Measurements from ENCODE around the gene SCN1B.
"Not testable (repeated sequence)": the region's sequence is repeated elsewhere in the genome, so short reads cannot be mapped to it uniquely, and the experiment has no call there.

SCN1B gene

DNA sequence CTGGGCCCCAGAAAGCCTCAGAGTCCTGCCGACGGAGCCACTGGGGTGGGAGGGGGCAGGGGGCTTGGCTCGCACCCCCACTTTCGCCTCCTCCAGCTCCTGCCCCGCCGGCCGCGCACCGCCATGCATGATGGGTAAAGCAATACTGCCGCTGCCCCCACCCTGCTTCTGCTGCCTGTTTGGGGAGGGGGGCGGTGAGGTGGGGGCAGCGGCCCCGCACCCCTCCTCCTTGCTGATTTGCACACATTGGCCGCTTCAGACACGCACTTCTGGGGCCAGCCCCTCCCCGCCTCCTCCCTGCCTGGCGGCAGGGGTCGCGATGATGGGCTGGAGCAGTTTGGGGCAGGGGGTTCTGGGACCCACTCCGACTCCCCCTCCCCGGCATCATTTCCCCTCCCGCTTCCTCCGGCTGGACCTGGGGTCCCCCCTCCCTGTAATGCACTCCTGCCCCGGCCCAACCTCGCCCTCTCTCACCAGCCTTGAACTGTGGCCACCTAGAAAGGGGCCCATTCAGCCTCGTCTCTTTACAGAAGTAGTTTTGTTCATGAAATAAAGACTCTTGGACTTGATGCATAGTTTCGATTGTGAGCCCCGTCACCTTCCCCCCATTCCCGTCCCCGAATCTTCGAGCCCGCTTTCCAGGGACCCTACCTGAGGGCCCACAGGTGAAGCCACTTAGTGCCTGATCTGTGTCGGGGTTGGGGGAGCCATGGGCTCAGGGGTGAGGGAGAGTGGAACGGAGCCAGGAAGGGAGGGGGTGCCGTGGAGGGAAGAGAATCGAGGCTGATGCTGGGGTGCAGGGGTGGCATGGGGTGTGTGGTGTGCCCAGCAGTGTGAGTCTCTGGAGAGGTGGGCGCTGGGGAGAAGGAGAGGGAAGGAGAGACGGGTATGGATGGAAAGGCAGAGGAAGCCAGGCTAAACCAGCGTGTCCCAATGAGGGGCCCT lies 9.9 kb downstream of the SCN1B start:
- DNase-seq = no peak

DNA sequence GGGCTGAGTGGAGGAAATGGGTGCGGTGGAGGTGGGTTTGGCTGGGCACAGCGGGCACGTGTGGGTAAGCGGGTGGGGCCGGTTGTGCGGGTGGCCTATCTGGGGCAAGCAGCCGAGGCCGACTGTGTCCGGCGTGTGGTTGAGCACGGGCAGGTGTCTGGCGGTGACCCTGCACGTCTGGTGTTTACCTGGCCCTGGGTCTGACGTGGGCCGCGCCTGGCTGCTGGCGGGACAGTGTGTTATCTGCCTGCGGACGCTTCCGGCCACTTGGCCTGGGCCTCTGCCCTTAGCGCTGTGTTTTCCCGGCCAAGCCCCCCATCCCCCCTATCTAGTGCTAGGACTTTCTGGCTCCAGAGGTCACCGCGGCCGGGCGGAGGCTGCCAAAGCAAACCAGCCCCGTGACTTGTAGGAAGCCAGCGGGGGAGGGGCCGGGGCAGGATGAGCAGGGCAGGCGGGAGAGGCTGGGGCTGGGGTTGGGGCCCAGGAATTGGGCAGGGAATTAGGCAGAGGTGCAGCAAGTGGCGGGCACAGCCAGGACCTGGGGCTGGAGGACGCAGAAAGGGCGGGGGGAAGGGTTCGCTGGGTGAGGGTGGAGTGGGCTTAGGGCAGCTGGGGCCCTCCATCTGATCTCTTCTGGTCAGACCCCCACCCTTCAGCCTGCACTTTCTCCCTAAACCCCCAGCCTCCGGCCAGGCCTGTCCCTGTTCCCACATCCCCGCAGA lies 10.7 kb downstream of the SCN1B start:
- DNase-seq = peak; percentile 73

DNA sequence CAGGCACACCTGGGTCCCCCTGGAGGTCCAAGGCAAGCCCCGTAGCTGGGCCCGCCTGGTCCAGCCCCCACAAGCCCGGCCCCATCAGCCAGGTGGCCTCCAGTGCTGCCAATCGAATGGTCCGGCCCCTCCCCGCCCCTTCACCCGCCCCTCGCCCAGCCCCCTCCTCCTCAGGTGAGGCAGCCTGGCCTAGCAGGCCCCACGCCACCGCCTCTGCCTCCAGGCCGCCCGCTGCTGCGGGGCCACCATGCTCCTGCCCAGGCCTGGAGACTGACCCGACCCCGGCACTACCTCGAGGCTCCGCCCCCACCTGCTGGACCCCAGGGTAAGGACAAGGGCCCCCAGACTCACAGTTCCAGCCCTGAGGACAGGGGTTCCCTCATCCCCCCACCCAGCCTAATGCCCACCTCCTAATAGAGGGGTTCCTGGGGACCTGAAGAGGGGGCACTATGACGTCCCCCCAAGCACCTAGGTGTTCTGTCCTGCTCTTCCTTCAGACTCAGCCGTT lies 11.3 kb downstream of the SCN1B start, which contains the start of gene HPN:
HPN (plus strand) TSS at position 174 of the 508 bp plus-strand sequence. CDS start 786 bp downstream, outside the sequence.
- no peak for DNase-seq

DNA sequence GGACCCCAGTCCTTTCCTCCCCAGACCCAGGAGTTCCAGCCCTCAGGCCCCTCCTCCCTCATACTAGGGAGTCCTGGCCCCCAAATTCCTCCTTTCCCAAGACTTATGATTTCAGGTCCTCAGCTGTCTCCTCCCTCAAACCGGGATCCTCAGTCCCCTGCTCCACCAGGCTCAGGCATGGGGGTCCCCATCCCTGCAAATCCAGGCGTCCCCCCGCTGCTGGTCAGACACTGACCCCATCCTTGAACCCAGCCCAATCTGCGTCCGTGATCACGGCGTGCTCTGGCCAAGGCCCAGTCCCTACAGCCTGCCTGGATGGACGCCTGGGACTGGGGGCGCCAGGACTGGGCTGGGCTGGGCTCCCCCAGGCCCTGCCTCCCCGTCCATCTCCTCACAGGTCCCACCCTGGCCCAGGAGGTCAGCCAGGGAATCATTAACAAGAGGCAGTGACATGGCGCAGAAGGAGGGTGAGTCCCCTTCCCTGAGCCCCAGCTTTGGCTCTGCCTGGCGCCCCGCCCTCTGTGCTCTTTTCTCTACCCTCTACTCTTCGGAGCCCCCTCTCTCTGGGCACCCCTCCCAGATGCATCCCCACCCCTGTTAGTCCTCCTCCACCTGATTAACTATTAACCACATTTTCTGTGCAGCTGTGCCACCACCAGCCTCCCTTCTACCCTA lies 11.9 kb downstream of the SCN1B start:
- no peak for DNase-seq

DNA sequence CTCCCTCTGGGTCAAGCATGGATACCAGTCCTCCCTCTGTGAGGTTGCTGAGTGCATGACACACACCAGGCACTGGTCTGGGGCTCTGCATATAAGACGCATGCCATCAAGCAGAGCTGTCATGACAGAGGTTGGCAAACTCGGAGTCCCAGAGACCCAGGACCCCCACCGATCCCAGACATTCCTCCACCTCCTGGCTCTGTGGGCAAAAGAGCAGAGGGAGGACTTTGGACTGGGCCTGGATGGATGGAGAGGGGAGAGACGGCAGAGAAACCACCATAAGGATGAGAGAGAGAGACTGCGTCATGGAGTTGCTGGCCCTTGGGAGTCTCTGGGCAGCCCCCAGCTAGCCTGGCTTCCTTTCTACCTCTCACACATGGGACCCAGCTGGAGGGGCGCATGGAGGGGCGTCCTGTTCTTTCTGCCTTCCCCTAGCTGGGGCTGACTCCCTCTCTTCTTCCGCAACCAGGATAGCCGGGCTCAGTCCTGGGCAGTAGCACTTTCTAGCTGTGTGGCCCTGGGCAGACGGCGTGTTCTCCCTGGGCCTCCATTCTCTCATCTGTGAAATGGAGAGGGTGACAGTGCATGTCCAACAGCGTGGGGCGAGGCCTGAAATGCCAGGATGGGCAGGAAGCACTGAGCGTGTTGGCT lies 12.8 kb downstream of the SCN1B start:
- DNase-seq = no peak

DNA sequence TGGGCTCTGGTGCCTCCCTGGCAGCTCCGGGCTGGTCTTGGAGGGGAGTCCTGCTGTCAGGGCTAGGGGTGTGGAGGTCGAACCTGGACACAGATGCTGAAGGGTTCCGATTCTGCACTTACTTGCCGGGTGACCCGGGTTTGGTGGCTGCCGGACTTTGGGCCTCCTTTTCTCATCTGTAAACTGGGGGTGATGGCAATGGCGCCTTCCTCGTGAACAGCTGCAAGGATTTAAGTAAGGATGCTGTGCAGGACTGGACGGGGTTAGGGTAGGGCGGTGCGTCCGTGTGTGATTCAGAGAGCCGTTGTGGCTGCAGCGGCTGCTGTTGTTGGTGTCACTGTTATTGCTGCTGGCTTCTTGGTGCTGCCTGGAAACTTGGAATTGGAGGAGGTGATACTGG lies 13.6 kb downstream of the SCN1B start:
- no peak for DNase-seq

DNA sequence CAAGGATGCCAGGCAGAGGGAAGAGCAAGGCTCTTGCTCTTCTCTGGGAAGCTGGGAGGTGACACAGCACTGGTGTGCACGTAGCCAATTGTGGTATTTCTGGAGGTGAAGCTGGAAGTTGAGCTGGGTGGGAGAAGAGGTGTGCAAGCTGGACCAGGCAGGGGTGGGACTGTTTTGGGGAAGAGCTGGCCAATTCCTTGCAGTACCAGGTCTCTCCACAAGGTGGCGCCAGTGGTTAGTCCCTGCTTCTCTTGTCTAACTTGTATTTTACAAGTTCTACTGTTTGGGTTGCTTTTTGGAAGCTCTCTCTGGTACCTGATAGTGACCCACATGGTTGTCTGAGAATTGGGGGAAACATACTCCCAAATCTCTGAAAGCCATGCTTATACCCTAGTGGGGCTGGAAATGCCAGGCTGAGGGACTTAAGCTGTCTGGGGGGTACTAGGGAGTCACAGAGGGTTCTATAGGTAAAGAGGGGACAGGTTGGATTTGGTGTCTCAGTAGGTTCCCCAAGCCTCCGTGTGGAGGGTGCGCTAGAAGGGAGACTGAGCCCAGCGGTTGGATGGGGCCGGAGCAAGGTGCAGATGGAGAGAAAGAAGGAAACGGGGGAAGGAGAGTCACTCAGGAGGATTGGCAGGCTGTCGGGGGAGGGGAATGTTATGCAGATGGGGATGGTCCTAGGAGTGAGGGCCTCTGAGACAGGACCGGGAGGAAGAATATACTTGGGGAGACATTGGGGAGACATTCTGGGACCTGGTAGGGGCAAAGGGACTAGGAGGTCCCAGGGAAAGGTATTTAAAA lies 14.2 kb downstream of the SCN1B start:
- peak; percentile 85 for DNase-seq

DNA sequence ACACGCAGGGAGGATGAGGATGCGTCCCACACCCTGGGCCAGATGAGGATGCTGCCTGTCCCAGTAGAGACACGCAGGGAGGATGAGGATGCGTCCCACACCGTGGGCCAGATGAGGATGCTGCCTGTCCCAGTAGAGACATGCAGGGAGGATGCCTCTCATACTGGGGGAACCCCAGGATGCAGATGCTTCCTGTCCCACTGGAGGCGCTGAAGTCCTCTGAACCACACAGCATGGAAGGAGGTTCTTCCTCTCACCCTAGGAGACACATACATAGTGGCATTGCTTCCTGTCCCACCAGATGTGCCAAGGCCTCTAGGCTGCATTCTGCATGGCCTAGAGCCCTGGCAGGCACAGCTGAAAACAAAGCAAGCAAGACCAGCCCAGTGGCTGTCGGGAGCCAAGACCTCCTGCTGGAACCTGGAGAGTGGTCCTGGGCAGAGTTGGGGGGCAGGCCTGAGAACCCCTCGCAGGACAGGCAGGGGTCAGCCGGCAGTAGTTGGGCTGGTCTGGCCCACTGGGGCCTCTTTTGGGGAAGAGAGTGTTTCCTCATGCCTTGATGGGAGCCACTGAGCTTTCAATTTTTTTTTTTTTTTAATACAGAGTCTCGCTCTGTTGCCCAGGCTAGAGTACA lies 15.5 kb downstream of the SCN1B start:
- no peak for DNase-seq

DNA sequence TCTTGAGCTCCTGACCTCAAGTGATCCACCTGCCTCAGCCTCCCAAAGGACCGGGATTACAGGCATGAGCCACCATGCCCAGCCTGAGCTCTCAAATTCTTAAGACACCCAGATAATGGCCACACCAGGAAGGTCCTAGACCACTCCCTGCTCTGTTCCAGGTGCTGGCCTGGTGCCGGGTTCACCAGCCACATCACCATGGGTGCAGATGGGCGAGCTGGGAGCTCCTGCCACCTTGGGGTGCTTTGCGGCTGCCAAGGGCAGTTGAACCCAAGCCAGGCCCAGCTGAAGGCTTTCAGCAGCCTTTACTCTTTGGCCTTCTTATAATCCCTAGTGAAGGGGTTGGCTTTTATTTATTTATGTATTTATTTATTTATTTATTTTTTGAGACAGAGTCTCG lies 16.2 kb downstream of the SCN1B start:
- DNase-seq = no peak

DNA sequence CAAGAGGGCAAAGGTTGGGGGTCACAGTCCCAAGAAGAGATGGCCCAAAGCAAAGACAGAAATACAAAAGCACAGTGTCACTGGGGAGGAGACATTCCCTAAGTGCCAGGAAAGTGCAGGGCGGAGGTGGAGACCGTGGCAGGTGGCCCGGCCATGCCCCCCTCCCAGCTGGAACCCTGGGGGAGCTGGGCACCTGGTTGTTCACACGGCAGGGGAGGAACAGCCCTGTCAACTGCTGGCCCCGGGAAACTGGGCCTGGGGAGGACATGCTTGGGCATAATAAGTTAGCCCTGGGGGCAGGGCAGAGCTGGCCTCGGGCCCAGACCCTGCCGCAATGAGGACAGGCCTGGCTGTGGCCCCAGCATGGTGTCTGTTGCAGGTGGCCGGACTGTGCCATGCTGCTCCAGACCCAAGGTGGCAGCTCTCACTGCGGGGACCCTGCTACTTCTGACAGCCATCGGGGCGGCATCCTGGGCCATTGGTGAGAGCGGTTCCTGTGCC lies 18.7 kb downstream of the SCN1B start:
- DNase-seq = no peak

DNA sequence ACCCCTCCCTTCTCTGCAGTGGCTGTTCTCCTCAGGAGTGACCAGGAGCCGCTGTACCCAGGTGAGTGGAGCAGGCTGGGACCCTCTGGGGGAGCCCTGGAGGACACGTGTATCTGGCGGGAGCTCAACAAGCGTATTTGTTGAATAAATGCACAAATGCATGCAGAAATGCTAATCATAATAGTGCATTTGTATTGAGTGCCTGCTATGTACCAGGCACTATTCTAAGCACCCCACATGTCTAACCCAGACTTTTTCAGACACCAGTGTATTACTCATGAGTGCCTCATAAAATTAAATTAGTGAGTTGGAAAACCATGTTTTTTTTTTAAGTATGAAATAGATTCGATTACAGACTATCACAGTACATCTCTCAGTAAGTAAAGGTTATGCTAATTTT lies 19.2 kb downstream of the SCN1B start:
- no peak for DNase-seq

DNA sequence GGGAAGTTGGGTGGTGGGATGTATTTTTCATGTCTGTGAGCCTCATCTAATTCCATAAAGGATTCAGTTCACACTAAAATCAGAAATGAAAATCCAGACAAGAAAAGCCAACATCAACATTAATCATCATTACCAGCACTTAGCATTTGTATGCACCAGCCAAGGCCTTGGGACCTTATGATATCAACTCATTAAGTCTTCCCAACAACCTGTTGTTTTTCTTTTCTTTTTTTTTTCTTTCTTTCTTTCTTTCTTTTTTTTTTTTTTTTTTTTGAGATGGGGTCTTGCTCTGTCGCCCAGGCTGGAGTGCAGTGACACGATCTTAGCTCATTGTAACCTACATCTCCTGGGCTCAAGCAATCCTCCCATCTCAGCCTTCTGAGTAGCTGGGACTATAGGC lies 20.4 kb downstream of the SCN1B start:
- not testable (repeated sequence) for DNase-seq

DNA sequence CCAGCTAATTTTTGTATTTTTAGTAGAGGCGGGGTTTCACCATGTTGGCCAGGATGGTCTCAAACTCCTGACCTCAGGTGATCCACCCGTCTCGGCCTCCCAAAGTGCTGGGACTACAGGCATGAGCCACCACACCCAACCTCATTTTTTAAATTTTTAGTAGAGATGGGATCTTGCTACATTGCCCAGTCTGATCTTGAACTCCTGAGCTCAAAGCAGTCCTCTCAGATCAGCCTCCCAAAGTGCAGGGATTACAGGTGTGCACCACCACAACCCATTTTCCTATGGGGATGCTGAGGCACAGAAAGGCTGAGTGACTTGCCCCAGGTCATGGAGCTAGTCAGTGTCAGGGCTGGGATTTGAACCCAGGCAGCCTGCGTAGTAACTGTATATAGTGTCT lies 21.0 kb downstream of the SCN1B start:
- DNase-seq = not testable (repeated sequence)

DNA sequence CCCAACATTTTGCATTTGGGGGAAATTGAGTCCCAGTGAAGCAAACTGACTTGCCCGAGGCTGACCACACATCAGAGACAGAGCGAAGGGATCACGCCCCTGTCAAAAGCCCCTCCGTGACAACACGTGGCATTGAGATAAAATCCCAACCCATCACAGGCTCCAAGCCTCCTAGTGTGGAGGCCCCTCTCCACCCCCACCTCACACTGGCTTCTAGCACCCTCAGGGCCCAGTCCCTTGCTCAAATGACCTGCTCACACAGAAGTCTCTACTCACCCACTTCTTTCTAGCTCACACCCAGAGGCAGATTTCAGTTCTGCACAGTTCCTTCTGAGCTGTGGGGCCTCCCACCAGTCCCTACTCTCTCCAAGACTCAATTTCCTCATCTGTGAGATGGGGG lies 21.5 kb downstream of the SCN1B start:
- no peak for DNase-seq

DNA sequence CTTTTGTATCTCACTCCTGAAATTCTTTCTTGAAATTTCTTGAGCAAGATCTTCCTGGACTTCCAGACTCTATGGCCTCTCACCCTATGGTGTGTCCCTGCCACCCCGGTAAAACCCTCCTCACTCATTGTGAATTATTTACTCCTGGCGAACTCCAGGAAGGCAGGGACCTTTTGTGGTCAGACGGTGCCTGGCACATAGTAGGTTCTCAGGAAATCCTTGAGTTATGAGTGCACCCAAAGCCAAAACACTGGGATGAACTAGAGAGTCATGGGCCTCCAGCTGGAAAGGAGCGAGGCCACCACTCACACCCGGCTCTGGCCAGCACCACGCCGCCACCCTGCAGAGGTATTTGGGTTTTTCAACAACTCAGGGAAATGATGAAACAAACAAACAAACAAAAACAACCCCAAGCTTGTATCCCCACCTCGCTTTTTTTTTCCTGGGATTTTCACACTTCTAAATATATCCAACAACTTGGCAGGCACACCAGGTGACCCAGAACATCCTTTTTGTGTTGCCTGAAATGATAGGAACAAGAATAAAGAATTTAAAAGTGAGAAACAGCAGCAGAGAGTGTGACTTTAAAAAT lies 22.4 kb downstream of the SCN1B start:
- DNase-seq = no peak

DNA sequence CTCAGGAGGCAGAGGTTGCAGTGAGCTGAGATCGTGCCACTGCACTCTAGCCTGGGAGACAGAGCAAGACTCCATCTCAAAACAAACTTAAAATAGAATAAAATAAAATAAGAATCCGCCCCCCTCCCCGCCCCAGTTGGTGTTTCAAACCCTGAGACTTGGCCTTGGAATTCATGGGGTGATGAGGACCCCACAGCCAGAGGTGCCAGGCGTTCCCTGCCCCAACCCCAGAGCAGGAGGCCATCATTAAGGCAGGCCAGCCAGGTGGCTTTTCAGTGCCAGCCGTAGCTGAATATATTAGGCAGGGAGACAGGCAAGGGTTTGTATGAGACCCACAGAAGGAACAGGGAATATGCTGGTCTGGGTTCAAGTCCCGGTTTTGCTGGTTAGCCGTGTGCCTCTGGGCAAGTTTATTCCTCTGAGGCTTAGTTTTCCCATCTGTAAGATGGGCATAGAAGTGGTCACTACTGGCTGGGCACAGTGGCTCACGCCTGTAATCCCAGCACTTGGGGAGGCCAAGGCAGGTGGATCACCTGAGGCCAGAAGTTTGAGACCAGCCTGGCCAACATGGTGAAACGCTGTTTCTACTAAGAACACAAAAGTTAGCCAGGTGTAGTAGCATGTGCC lies 23.5 kb downstream of the SCN1B start:
- no peak for DNase-seq

DNA sequence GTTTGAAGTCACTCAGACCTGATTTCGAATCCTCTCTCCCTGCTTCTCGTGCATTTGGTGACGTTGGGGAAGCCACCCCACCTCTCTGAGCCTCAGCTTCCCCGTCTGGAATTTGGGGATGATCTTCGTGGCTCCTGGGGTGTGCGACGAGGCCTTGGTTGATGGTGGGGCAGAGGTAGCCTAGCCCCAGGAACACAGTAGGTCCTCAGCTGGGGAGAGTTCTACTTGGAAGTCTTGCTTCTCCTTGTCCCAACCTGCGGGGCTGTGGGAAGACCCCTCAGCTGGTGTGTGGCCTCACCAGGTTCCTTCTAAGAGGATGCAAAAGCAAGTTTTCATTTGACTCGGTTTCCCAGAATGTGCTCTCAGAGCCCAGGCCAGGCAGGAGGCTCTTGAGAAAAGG lies 24.4 kb downstream of the SCN1B start:
- no peak for DNase-seq

DNA sequence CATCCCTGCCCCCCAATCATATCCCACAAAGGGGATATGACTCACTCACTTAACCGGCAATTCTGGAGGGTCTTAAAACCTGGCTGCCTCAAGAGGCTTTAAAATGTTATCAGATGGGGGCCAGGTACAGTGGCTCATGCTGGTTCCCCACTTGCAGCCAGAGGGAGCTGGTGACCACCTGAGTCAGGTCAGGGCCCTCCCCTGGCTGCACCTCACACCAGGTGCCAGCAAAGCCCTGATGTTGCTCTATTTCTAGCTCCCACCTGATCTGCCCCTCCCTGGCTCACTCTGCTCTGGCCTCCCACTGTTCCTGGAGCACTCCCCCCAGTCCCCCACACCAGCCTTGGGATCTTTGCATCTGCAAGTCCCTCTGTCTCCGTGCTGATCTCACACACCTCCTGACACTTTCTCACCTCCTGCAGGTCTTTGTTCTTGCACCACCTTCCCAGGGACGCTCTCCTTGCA lies 25.5 kb downstream of the SCN1B start:
- no peak for DNase-seq

DNA sequence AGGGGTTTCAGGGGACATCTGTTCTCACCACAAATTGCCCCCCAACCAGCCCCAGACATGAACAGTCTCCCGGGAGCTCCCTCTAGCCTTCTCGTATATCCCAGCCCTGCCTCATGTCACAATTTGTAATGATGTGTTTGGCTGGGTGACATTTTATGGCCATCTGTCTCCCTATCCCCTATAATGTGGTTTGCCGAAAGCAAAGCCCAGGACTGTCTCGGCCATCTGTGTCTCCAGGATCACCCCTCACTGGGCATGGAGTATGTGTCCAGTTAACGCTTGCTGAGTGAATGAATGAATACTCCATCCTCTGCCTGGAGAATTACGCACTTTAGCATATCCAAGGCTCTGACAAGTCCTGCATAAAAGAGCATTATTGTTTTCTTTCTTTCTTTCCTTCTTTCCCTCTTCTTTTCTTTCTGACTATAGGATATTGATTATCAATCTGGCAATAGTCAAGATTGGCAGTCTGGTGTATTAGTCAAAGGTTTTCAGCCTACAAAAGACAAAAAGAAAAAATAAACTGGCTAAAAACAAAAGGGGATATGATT lies 26.3 kb downstream of the SCN1B start:
- no peak for DNase-seq

DNA sequence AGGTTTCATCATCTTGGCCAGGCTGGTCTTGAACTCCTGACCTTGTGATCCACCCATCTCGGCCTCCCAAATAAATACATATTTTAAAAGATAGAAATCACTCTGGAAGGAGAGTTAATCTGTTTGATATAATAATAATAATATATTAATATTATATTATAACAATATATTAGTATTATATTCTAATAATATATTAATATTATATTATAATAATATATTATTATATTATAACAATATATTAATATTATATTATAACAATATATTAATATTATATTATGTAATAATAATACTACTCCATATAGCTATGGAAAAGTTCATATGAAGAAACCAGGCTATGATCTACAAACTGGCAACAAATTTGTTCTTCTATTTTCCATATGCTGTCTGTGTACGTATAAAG lies 28.1 kb downstream of the SCN1B start:
- DNase-seq = no peak
